ENCODE results near the gene DAAM1.

The DAAM1 gene

DNA sequence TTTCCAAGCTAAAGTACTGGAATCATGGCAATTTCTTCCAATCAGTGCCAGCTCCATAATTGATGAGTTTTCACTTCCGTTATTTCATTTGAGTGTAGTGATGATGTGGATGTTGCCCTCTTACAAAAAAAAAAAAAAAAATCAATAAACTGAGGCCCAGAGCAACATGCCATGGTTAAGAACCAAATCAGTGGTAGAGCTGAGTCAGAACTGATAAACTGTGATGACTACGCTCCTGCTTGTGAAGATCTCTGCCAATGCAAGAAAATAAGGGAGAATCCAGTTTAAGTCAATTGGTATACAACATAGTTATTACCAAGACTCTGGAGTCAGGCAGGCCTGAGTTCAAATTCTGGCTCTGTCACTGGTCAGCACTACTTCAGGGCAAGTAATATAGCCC, 174.0 kb downstream of the DAAM1 start:
- DNase-seq (ENCODE audit: low read depth): no peak

DNA sequence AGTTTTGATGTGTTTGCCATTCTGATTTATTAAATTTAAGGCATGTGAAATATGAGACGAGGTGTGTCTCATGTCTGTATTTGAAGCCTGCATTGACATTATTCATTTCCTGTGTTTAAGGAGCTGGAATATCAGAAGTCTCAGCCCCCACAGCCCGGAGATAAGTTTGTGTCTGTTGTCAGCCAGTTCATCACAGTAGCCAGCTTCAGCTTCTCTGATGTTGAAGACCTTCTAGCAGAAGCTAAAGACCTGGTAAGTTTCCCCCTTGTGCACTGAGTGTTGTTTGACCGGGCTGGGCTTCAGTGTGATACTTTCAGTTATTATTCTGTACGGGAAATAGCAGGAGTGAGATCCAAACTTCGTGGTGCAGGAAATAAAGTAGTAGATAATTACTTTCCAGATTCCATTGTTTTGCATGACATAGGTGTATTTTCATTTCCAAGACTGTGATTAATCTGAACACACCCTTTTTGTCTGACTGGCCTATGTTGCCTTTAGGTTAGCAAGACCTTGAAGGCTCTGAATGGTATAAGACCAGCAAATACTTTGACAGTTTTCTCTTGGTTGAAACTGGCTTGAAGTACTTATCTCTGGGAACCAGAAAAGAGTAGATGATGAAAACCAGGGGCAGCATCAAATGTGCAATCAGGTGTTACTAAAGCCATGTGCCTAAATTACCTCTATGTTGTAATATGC, 175.2 kb downstream of the DAAM1 start:
- DNase-seq (ENCODE audit: low read depth): no peak

DNA sequence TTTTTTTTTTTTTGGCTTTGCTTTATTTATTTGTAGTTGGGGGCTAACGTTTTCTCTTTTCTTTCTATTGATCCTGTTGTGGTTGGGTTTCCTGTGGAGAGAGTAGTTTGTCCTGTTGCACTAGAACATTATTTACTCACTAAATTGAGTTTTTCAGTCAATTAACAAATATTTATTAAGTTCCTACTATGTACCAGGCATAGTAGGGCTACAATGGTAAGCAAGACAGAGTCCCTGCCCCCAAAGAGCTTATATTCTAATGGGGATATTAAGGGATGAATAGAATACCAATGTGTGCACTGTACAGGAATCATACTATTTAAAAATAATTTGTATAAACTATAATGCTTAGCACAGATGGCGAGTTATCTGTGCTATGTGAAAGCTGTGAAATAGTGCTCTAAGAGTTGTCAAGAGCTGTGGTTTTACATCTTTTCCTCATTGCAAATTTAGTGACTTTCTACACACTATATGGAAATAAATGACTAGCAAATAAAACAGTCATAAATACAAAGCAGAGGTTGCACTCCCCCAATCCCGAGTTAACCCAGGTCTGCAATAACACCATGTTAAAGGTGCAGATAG, 181.8 kb downstream of the DAAM1 start:
- DNase-seq (ENCODE audit: low read depth): no peak

DNA sequence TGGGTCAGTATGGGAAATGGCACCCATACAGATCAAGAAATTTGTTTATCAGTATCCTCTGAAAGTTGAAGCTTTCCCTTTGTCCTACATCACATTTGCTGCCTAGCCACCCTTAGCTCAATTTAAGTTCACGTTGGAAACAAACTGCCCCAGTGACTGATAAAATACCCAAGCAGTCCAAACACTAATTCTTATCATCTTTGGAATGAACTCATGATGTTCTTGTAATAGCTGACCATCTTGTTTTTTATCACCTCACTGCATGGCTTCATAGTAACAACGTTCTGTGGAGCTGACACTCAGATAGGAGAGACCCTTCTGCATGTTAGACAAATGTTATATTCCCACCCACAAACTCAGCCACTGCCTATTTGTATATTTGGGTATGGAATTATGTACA, 183.3 kb downstream of the DAAM1 start:
- no peak for DNase-seq (ENCODE audit: low read depth)

DNA sequence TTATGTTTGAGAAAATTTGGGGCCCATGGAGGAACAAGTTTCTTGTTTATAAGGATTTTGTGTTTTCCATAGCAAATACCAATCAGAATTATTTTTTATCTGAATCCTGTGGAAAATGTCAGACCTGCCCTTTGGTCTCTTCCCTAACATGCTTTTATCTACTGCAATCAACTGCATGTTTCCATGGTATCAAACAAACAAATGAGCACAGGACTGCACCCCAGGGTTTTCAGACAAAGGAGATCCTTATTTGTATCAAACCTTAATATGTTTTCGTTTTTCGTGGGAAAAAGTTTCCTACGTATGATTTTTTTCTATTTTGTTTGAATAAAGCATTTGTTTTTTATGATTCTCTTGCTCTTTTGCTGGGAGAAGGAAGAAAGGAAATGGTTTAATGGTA, 185.6 kb downstream of the DAAM1 start:
- no peak for DNase-seq (ENCODE audit: low read depth)

DNA sequence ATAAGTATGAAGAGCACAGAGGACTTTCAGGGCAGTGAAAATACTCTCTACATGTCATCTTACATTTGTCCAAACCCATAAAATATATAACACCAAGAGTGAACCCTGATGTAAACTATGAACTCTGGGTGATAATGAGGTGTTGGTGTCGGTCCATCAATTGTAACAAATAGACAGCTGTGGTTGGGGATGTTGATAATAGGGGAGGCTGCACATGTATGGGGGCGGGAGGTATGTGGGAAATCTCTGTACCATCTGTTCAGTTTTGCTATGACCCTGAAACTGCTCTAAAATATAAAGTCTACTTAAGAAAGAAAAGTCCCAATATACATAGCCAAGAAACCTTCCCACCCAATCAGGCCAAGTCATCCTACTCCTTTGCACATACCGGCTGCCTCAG, 188.2 kb downstream of the DAAM1 start:
- DNase-seq (ENCODE audit: low read depth): no peak

DNA sequence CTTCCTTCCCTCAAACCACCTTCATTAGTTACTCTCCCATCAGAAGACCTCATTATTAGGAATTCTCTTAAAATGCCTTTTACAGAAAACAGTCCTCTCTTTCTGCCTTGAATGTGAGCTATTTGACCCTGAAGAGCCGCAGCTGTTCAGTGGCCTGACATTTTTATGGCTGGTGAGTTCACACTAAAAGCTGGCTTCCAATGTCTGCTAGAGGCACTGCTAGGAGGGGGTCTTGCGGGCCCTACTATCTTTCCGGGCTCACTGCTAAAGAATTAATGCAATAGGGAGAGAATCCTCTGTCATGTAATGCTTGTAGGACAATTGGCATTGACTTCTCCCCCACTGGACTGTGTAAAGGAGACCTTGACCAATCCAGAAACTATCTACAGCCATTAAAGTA, 189.0 kb downstream of the DAAM1 start:
- DNase-seq (ENCODE audit: low read depth): no peak

DNA sequence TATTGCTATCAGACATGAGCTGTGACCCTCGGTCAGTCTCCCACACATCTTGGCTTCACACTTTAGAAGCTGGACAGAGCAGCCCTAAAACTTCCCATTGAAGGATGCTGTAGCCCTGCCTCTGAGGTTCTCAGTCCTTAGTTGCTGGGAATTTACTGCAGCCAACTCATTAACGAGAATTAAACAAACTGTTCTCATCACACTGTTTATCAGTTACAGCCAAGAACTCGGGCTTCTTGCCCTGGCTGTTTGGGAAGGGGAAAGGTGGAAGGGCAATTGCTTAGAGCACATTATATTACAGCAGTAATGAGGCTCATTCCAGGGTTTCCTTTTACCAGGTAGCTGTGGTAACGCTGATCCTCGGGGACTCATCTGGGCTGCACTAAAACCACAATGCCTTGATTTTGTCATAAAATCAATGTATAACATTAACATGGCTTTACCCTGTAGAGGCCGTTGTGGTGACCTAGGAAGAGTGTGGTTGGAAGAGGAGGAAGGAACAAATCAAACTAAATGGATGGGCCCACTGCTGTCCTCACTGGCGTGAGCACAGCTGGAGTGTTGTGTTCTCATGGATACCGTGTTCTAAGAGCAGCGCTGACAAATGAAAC, 189.6 kb downstream of the DAAM1 start:
- no peak for DNase-seq (ENCODE audit: low read depth)

DNA sequence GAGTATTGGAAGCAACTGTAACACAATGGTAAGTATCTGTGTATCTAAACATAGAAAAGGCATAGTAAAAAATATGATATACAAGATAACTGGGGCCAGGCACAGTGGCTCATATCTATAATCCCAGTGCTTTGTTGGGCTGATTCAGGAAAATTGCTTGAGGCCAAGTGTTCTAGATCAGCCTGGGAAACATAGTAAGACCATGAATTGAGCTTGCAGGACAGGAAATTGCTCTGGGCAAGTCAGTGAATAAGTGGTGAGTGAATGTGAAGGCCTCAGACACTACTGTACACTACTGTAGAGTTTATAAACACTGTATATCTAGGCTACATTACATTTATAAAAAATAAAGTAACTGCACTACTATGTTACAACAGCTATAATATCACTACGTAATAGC, 201.5 kb downstream of the DAAM1 start:
- no peak for DNase-seq (ENCODE audit: low read depth)

DNA sequence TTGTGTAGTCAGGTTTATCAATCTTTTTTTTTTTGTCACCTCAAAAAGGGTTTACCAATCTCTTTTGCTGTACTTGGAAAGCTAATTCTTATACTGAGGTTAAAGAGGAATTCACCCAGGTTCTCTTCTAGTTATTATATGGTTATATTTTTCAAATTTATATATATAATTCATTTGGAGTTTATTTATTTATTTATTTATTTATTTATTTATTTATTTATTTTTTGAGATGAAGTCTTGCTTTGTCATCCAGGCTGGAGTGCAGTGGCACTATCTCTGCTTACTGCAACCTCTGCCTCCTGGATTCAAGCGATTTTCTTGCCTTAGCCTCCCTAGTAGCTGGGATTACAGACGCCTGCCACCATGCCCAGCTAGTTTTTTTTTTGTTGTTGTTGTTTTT, 202.9 kb downstream of the DAAM1 start:
- no peak for DNase-seq (ENCODE audit: low read depth)

DNA sequence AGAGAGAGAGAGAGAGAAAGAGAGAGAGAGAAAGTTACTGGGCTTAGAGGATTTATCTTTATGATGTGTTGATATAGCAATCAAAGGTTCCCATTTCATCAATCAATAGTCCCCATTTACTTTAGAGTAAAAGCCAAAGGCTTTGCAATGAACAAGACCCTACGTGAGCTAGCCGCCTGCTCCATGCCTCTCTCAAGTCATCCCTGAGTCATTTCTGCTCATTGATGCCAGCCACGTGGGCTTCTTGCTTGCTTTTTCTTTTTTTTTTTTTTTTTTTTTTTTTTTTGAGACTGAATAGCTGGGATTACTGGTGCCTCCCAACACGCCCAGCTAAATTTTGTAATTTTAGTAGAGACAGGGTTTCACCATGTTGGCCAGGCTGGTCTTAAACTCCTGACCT, 205.8 kb downstream of the DAAM1 start:
- no peak for DNase-seq (ENCODE audit: low read depth)

DNA sequence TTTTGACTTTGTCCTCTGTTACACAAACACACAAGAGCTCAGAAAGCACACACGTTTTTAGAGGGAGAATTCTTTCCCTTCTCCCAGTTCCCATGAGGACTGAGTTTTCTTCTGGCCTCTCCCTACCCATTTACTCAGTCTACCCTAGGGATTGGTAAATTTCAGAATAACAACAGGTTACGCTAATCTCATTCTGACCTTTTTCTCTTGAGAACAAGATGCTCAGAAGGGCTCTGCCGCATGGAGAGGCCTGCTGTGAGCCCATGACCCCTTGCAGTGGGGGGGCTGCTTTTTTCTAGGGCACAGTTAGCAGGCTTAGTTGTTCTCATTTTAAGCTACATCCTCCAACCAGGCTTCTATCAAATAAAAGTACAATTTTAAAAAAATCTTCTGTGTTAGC, 207.2 kb downstream of the DAAM1 start:
- no peak for DNase-seq (ENCODE audit: low read depth)

DNA sequence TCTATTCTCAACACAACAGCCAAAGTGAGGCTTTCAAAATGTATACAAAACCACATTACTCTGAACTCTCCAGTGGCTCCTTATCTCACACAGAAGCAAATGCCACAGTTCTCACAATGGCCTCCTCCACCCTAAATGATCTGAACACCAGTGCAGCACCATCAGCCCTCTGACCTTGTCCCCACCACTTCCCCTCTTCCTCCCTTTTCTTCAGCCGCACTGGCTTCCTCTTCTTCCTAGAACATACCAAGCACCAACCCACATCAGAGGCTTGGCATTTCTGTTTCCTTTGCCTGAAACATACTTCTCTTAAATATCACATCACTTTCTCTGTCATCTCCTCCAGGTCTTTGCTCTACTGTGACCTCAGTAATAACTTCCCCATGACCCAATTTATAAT, 210.4 kb downstream of the DAAM1 start:
- DNase-seq (ENCODE audit: low read depth): no peak

DNA sequence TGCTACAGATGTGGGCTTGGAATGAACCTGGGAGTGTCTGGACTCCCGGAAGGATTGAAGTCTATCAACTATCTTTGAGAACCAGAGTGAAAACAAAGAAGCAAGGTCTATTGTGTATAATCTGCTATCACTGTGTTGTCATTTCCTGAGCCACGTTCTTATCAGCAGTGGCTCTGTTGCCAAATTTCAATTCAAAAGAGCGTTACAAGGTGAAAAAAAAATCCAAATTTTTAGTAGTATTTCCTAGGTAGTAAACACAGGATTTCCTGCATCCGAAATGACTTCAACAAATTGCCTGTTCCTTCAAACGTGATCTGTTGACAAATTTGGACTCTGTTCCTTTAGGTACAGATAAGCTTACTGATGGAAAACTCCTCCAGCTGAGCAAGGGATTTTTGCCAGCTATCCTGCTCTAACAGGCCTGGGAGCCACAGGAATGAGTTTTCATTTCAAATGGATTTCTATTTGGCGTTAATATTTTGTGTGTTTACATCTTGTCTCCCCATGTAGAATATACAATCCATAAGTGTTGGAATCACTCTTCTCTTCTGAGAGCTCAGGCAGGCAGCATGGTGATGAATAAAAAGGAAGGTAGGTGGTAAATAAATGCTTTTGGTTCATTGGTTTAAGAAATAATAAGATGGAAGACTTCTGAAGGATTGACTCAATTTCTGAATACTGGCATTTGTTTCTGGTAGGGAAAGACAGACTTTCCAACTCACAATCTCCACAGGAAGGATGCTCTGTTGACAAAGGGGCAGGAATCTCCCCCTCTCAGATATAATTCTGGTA, 218.2 kb downstream of the DAAM1 start:
- no peak for DNase-seq (ENCODE audit: low read depth)

DNA sequence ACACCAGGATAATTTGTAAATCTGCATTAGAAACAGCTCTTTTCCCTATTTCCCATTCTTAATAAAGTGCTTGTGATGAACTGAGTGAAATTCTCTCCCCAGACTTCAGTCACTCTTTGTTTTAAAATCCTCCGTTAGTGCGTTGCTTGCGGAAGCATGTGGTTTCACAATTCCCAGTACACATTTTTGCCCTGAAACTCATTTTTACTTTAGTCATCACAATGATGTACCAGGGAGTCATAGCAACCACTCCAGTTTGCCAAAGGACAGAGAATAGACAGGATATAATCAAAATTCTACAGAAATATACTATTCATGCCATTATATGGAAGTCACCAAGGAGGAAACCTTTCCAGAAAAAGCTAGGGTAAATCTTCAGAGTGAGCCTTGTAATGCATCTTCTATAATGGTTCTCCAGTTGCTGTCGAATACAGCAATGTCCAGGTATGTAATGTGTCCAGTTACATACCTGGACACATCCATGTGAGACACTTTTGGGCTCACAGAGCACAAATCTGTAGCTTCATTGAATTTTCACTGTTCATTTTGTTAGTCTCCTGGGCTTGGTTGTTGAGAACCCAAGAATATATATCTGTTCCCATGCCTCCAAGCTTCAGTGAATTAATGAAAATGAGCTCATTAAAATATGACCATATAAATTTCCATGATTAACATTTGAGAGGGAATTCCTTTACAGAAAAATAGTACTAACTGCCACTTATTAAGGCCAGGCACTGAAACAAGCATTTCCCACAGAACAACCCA, 219.0 kb downstream of the DAAM1 start:
- DNase-seq (ENCODE audit: low read depth): peak; percentile 86

DNA sequence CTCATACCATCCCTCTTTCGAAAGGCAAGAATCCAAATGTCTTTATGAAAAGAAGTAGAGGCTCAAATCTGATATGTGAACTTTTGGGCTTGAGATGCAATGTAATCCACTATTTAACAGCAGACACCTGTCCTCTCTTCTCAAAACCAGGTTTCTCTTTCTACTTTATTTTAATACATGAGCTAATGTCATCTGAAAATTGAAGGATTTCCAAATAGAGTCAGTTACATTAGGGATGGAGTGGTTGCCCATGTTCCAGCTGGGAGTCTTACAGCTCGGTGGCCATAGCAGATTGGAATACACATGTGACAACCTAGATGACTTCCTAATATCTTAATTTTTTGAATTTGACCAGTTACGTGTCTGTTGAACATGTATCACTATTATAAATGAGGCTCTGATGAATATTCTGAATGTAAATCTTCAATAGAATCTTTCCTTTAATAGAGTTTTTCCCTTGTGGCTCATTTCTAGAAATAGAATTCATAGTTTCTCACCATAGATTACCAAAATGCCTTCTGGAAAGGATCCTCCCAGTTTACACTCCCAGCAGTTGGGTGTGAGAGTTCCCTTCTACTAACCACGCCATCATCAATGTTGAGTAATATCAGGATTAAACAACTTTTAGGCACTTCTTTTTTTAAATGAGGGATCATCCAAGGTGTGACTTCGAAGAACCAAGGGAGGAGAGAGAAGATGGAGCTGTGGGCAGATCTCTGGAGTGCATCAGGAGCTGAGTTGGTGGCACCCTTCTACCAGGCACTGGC, 227.6 kb downstream of the DAAM1 start:
- no peak for DNase-seq (ENCODE audit: low read depth)

DNA sequence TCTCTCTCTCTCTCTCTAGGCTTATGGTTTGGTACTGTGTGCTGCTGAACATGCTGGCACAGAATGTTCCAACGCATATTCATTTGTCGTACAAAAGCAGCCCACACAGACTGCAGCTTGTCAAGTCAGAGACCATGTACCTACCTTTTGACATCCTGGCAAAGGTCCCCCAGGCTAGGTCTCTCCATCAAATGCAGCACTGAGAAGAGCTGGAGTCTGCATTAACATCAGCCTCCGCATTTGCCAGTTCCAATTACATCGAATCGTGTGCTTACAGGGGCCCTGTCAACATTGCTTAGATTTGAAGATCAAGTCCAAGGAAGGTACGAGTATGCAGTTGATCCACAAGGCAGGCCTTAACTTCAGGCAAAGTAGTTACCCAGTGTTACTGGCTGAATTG, 228.8 kb downstream of the DAAM1 start:
- no peak for DNase-seq (ENCODE audit: low read depth)

DNA sequence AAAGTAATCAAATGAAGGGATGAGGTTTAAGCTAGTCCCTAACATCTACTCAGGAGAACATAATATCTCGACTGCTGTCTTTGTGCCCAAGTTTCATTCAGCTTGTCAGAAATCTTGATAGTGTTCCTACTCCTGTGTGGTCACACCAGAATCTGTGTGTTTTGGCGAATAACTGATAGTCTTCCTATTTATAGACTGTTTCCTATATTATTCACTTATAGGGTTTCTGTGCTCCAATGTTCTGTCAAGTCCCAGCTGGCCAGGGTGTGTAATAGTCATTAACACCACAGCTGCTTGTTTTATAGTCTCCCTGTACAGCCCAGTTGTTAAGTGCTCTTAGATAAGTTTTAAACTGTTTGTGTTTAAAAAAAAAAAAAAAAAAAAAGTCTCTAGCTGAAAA, 230.8 kb downstream of the DAAM1 start:
- DNase-seq (ENCODE audit: low read depth): no peak

All from fibroblast of the conjunctiva (primary cell).